Measurements from ENCODE around the gene IGF2R. TPM values are rescaled to one million over a fixed set of nuclear protein-coding genes. Genes with fewer than 3 reads are reported as not detected.
"Not testable (repeated sequence)": the region's sequence is repeated elsewhere in the genome, so short reads cannot be mapped to it uniquely, and the experiment has no call there.

The IGF2R gene
- total RNA-seq, 1 experiment from 2014 or later, result 84.3 TPM

GRCh38 chr6:160111806-160112205 lies 142.9 kb downstream of the IGF2R start:
- no peak for DNase-seq (ENCODE audit: extremely low read depth, low read depth)

GRCh38 chr6:160112628-160113299 lies 143.9 kb downstream of the IGF2R start:
- no peak for DNase-seq (ENCODE audit: extremely low read depth, low read depth)

DNA sequence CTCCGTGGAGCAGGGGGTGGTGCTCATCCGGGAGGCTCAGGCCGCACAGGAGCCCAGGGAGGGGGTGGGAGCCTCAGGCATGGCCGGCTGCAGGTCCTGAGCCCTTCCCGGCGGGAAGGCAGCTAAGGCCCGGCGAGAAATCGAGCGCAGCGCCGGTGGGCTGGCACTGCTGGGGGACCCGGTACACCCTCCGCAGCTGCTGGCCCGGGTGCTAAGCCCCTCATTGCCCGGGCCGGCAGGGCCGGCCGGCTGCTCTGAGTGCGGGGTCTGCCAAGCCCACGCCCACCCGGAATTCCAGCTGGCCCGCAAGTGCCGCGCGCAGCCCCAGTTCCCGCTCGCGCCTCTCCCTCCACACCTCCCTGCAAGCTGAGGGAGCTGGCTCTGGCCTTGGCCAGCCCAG lies 145.7 kb downstream of the IGF2R start:
- not testable (repeated sequence) for DNase-seq (ENCODE audit: extremely low read depth, low read depth)

DNA sequence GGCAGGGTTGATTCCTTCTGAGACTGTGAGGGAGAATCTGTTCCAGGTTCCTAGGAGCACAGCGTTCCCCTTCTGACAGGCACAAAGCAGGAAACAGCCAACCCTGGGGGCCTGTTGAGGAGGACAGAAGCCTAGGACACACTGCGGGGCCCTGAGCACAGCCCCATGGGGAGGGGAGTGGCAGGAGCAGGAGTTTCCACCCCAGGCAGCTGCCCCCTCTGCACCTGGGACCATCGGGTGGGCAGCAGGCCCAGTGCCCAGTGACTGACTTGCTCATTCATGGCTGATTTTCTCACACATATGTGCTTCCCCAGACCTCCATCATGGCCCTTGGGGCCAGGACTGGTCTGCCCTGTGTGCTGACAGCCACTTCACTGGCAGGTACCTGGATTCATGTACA lies 146.5 kb downstream of the IGF2R start:
- no peak for DNase-seq (ENCODE audit: extremely low read depth, low read depth)

GRCh38 chr6:160116411-160116810 lies 147.5 kb downstream of the IGF2R start:
- no peak for DNase-seq (ENCODE audit: extremely low read depth, low read depth)

GRCh38 chr6:160117137-160117536 lies 148.3 kb downstream of the IGF2R start:
- DNase-seq (ENCODE audit: extremely low read depth, low read depth), result no peak

DNA sequence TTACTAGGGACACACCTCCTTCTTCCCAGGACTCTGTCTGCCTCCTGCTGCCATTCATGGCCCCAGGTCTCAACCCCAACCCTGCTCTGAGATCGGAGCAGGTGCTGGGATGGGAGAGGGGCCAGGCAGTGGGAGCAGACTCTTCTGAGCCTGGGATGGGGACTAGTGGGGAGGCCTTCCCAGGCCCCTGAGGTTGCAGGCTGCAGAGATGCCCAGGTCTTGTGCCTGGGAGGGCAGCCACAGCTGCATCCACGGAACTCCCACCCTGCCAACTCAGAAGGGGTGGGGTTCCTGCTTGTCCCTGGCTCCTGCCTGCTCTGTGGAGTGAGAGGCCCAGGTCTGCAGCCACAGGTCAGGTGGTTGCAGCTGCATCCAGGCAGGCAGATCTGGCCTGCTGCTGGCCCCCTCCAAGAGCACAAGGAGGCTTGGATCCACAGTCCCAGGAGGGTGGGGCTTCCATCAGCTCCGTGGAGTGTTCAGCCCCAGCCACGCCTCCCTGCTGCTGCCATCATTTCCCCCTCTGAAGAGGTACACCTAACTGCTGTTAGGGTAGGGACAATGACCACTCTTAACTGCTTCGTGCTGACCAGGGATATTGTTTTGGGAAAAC lies 149.8 kb downstream of the IGF2R start:
- no peak for DNase-seq (ENCODE audit: extremely low read depth, low read depth)

DNA sequence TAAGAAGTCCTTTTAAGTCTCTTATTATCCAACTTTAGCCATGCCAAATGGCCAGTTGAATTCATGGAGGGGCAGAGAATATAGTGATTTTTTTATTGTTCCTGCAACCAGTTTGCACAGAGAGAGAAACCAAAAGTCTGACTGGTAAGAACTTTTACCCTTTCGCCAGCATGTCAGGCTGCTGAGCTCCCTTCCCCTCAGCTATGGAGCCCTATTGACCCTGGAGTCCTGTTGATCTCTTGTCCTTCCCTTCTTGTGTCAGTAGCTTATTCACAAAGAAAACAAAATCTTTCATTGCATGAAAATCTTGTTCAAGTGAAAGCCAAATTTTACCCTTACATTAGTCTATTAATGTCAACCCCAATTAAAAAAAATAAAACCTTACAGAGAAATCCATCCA lies 151.2 kb downstream of the IGF2R start:
- no peak for DNase-seq (ENCODE audit: extremely low read depth, low read depth)

GRCh38 chr6:160121558-160121957 lies 152.7 kb downstream of the IGF2R start, which contains the start of gene SLC22A1:
TSS of gene SLC22A1 (plus strand) at chr6:160121815. CDS start at chr6:160121936, 121 bp downstream.
- DNase-seq (ENCODE audit: extremely low read depth, low read depth), result no peak

DNA sequence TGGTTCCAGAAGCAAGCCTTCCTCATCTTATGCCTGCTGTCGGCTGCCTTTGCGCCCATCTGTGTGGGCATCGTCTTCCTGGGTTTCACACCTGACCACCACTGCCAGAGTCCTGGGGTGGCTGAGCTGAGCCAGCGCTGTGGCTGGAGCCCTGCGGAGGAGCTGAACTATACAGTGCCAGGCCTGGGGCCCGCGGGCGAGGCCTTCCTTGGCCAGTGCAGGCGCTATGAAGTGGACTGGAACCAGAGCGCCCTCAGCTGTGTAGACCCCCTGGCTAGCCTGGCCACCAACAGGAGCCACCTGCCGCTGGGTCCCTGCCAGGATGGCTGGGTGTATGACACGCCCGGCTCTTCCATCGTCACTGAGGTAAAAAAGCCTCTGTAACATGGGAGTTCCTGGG lies 153.1 kb downstream of the IGF2R start:
- DNase-seq (ENCODE audit: extremely low read depth, low read depth), result no peak

GRCh38 chr6:160122744-160123143 lies 153.9 kb downstream of the IGF2R start:
- no peak for DNase-seq (ENCODE audit: extremely low read depth, low read depth)

GRCh38 chr6:160124007-160124406 lies 155.1 kb downstream of the IGF2R start:
- DNase-seq (ENCODE audit: extremely low read depth, low read depth), result no peak

DNA sequence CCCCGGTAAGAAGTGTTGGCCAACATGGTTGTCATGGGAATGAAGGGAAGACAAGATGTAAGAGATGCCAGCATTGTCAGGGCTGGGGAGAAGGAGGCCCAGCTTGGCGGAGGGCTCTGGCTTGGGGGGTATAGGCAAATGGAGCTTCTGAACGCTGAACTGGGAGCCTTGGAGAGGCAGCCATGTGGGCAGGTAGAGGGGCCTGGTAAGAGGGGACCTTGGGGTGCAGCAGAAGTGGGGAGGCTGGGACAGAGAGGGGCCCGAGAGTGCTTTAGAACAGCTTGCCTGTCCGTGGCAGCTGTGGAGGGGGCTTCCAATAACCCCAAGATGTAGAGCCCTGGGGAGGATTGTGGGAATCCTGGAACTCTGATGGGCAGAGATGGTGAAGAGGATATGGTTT lies 155.7 kb downstream of the IGF2R start:
- no peak for DNase-seq (ENCODE audit: extremely low read depth, low read depth)

DNA sequence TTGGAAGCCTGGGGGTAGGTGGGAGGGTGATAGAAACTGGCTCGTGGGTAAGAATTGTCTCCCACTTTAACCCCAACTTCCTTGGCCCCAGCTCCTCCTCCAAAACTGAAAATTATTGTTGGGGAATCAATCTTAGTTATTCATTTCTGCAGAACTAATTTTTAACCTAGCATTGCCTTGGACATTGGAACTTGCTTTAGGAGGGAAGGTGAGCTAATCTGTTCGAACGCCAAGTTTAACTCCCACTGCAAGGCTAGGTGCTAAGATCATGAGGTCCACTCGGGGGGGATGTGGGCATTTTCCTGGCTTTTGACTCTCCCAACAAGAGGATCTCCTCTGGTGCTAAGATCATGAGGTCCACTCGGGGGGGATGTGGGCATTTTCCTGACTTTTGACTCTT lies 156.2 kb downstream of the IGF2R start:
- DNase-seq (ENCODE audit: extremely low read depth, low read depth), result not testable (repeated sequence)

DNA sequence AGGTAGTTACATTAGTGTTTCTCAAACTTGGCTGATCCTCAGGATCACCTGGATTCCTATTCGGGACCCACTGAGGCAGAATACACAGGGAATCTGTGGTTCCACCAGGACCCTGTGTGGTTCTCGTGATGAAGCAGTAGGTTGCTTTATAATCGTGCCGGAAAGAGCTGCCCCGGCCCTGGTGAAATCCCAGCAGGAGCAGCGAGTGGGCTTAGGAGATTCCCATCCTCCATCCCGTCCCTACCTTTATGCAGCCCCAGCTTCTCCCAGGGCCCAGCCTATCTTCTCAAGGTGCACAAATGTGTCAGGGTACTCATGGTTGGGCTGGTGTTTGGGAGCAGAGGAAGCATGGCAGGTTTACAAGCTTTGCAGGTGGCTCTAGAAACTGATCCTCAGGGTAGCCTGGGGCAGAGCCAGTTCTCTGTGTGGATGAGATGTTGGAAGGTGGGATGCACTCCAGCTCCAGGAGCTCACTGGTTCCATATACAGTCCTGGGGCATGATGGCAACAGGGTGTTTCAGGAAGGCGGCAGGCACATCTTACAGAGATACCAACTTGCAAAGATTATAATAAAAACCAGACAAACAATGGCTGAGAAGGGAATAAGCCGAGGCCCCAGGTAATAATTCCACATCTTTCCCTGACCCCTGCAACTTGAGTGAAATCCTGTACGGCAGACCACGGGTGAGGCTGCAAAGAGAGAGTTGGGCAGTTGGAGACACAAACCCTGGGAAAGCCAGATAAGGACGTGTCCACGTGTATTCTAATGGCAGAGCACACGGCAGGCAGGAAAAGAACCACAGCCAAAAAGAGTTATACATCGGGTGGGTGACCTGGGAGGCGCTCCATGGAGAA lies 158.6 kb downstream of the IGF2R start:
- no peak for DNase-seq (ENCODE audit: extremely low read depth, low read depth)

DNA sequence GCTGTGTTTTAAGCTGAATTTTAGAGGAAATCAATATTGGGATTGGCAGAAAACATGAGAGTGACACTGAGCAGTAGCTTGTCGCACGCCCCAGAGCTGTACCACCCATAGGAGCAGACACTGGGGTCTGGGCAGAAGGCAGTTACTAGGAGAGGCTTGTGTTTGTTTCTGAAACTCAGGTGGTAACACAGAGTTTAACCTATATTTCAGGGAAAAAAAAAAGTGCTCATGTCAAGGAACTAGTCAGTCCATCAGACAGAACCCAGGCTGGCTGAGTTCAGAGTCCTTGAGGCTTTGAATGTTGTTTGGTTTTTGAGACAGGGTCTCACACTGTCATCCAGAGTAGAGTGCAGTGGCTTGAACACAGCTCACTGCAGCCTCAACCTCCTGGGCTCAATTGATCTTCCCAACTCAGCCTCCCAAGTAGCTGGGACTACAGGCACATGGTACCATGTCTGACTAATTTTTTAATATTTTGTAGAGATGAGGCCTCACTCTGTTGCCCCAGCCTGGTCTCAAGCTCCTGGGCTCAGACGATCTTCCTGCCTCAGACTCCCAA lies 159.3 kb downstream of the IGF2R start:
- DNase-seq (ENCODE audit: extremely low read depth, low read depth), result no peak

- DNase-seq (ENCODE audit: extremely low read depth, low read depth), result no peak
These were observed 160.1 kb downstream of the IGF2R start for GRCh38 chr6:160128879-160129516.

- no peak for DNase-seq (ENCODE audit: extremely low read depth, low read depth)
These were observed 161.2 kb downstream of the IGF2R start for GRCh38 chr6:160129881-160130615.

DNA sequence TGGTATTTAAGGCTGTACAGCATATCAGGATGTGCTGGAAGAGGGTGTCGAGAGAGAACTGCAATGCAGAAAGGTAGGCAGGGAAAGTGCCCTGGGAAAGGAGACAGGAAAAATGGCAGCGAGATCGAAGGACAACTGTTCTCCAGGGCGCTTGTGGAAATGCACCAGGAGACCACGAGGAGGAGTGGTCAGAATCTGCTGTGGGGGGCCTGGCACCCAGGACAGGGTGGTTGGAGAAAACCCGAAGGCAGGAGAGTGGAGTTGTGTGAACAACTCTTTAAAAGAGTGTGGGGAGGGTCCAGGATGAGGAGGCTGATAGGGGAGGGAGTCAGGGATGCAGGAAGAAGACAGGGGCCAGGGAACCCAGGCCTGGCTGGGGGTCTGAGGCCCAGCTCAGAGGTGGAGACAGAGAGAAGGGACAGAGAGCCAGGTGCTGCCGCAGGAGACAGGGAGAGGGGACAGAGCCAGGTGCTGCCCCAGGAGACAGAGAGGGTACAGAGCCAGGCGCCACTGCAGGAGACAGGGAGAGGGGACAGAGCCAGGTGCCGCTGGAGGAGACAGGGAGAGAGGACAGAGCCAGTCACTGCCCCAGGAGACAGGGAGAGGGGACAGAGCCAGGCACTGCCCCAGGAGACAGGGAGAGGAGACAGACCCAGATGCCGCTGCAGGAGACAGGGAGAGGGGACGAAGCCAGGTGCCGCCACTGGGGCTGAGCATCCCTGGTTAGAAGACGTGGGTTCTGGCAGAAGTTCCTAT lies 162.0 kb downstream of the IGF2R start:
- DNase-seq (ENCODE audit: extremely low read depth, low read depth), result no peak

Data from NCI-H460 (cell line).